ENCODE measurements around the gene CEP68.
"Not testable (repeated sequence)": the region's sequence is repeated elsewhere in the genome, so short reads cannot be mapped to it uniquely, and the experiment has no call there.

The CEP68 gene

GRCh38 chr2:65027616-65028244 is 28.5 kb upstream of the CEP68 start:
- TF ChIP-seq POLR2AphosphoS5 (IDR thresholded peaks at IDR 0.05; ENCODE audit: low read depth, low read length), result no peak
- peak; percentile 72 for TF ChIP-seq SPI1 (IDR thresholded peaks at IDR 0.05; ENCODE audit: low read depth, low read length)
- FAIRE-seq (no peak), DNase-seq (ENCODE audit: insufficient read length, low spot score) (no peak)

GRCh38 chr2:65030476-65031332 is 25.5 kb upstream of the CEP68 start:
- FAIRE-seq (no peak), DNase-seq (ENCODE audit: insufficient read length, low spot score) (no peak)
- TF ChIP-seq SPI1 (IDR thresholded peaks at IDR 0.05; ENCODE audit: low read depth, low read length), result no peak
- TF ChIP-seq POLR2AphosphoS5 (IDR thresholded peaks at IDR 0.05; ENCODE audit: low read depth, low read length), result no peak
- no peak for TF ChIP-seq TAF1 (IDR thresholded peaks at IDR 0.05; ENCODE audit: low read depth, low read length)
- no peak for TF ChIP-seq POU2F2 (IDR thresholded peaks at IDR 0.05; ENCODE audit: low read depth, low read length)
- no peak for TF ChIP-seq POLR2A (IDR thresholded peaks at IDR 0.05; ENCODE audit: low read depth, low read length)
- no peak for TF ChIP-seq PAX5 (IDR thresholded peaks at IDR 0.05; ENCODE audit: insufficient read depth, low read length, severe bottlenecking)

- TF ChIP-seq PAX5 (IDR thresholded peaks at IDR 0.05; ENCODE audit: insufficient read depth, low read length, severe bottlenecking) (no peak), POLR2AphosphoS5 (IDR thresholded peaks at IDR 0.05; ENCODE audit: low read depth, low read length) (no peak)
- peak; percentile 88 for FAIRE-seq
- DNase-seq (ENCODE audit: insufficient read length, low spot score), result no peak
Observed at GRCh38 chr2:65031341-65032018, 24.7 kb upstream of the CEP68 start.

GRCh38 chr2:65032019-65032975 is 23.9 kb upstream of the CEP68 start:
- peak; percentile 43 for FAIRE-seq
- DNase-seq (ENCODE audit: insufficient read length, low spot score), result no peak
- TF ChIP-seq POLR2AphosphoS5 (IDR thresholded peaks at IDR 0.05; ENCODE audit: low read depth, low read length), result no peak
- TF ChIP-seq POLR2A (IDR thresholded peaks at IDR 0.05; ENCODE audit: low read depth, low read length), result no peak
- TF ChIP-seq POU2F2 (IDR thresholded peaks at IDR 0.05; ENCODE audit: low read depth, low read length), result no peak
- TF ChIP-seq TAF1 (IDR thresholded peaks at IDR 0.05; ENCODE audit: low read depth, low read length), result no peak
- no peak for TF ChIP-seq SPI1 (IDR thresholded peaks at IDR 0.05; ENCODE audit: low read depth, low read length)
- TF ChIP-seq PAX5 (IDR thresholded peaks at IDR 0.05; ENCODE audit: insufficient read depth, low read length, severe bottlenecking), result no peak

GRCh38 chr2:65033178-65033577 is 23.0 kb upstream of the CEP68 start:
- no peak for FAIRE-seq
- DNase-seq (ENCODE audit: insufficient read length, low spot score), result no peak
- TF ChIP-seq POLR2A (IDR thresholded peaks at IDR 0.05; ENCODE audit: low read depth, low read length) (no peak), POLR2AphosphoS5 (IDR thresholded peaks at IDR 0.05; ENCODE audit: low read depth, low read length) (no peak), POU2F2 (IDR thresholded peaks at IDR 0.05; ENCODE audit: low read depth, low read length) (no peak), TAF1 (IDR thresholded peaks at IDR 0.05; ENCODE audit: low read depth, low read length) (no peak), PAX5 (IDR thresholded peaks at IDR 0.05; ENCODE audit: insufficient read depth, low read length, severe bottlenecking) (no peak), SPI1 (IDR thresholded peaks at IDR 0.05; ENCODE audit: low read depth, low read length) (no peak)

GRCh38 chr2:65033667-65034066 is 22.5 kb upstream of the CEP68 start:
- FAIRE-seq; DNase-seq (ENCODE audit: insufficient read length, low spot score): not testable (repeated sequence)

- DNase-seq (ENCODE audit: insufficient read length, low spot score), result no peak
- TF ChIP-seq SPI1 (IDR thresholded peaks at IDR 0.05; ENCODE audit: low read depth, low read length) (no peak), POLR2AphosphoS5 (IDR thresholded peaks at IDR 0.05; ENCODE audit: low read depth, low read length) (no peak), POLR2A (IDR thresholded peaks at IDR 0.05; ENCODE audit: low read depth, low read length) (no peak), POU2F2 (IDR thresholded peaks at IDR 0.05; ENCODE audit: low read depth, low read length) (no peak), PAX5 (IDR thresholded peaks at IDR 0.05; ENCODE audit: insufficient read depth, low read length, severe bottlenecking) (no peak), TAF1 (IDR thresholded peaks at IDR 0.05; ENCODE audit: low read depth, low read length) (no peak)
- no peak for FAIRE-seq
Observed at GRCh38 chr2:65035351-65035943, 20.8 kb upstream of the CEP68 start.

- TF ChIP-seq TAF1 (IDR thresholded peaks at IDR 0.05; ENCODE audit: low read depth, low read length) (no peak), POLR2AphosphoS5 (IDR thresholded peaks at IDR 0.05; ENCODE audit: low read depth, low read length) (no peak), PAX5 (IDR thresholded peaks at IDR 0.05; ENCODE audit: insufficient read depth, low read length, severe bottlenecking) (no peak), SPI1 (IDR thresholded peaks at IDR 0.05; ENCODE audit: low read depth, low read length) (no peak), POU2F2 (IDR thresholded peaks at IDR 0.05; ENCODE audit: low read depth, low read length) (no peak), POLR2A (IDR thresholded peaks at IDR 0.05; ENCODE audit: low read depth, low read length) (no peak)
- FAIRE-seq, result no peak
- DNase-seq (ENCODE audit: insufficient read length, low spot score), result no peak
Observed at GRCh38 chr2:65037178-65037577, 19.0 kb upstream of the CEP68 start.

GRCh38 chr2:65039640-65040039 is 16.6 kb upstream of the CEP68 start:
- FAIRE-seq, result no peak

More at GRCh38 chr2:65039640-65040039, 16.6 kb upstream of the CEP68 start:
- TF ChIP-seq POU2F2 (IDR thresholded peaks at IDR 0.05; ENCODE audit: low read depth, low read length), result no peak
- TF ChIP-seq POLR2A (IDR thresholded peaks at IDR 0.05; ENCODE audit: low read depth, low read length), result no peak
- no peak for DNase-seq (ENCODE audit: insufficient read length, low spot score)

Data from GM12891 (cell line).